Glutamatergic neuron (in vitro differentiated cells): ENCODE data around the gene VPS45. TPM values are rescaled to one million over a fixed set of nuclear protein-coding genes. Genes with fewer than 3 reads are reported as not detected.

ENCODE experiments used
- DNase-seq: peaks from one replicate; pipeline ENCODE4 v3.0.0; 2022
- H3K27ac Mint-ChIP-seq: one replicate; pipeline ENCODE4 v1.8.0; 2020; ENCODE audit warnings: mild to moderate bottlenecking, mixed read lengths, inconsistent platforms; ENCODE audit not compliant: unreplicated experiment
- H3K27me3 Mint-ChIP-seq: one replicate; pipeline ENCODE4 v1.8.0; 2020; ENCODE audit warnings: mild to moderate bottlenecking, moderate library complexity, mixed read lengths, inconsistent platforms; ENCODE audit not compliant: unreplicated experiment
- H3K36me3 Mint-ChIP-seq: one replicate; pipeline ENCODE4 v1.8.0; 2020; ENCODE audit warnings: mild to moderate bottlenecking, mixed read lengths, inconsistent platforms; ENCODE audit not compliant: unreplicated experiment
- H3K4me1 Mint-ChIP-seq: one replicate; pipeline ENCODE4 v1.8.0; 2020; ENCODE audit warnings: mild to moderate bottlenecking, low read depth, mixed read lengths, inconsistent platforms; ENCODE audit not compliant: unreplicated experiment
- H3K4me3 Mint-ChIP-seq: one replicate; pipeline ENCODE4 v1.8.0; 2020; ENCODE audit warnings: mild to moderate bottlenecking, mixed read lengths, inconsistent platforms; ENCODE audit not compliant: unreplicated experiment
- H3K9me3 Mint-ChIP-seq: one replicate; pipeline ENCODE4 v1.8.0; 2020; ENCODE audit warnings: mild to moderate bottlenecking, moderate library complexity, mixed read lengths, inconsistent platforms; ENCODE audit not compliant: unreplicated experiment
- total RNA-seq: library from RNA; stranded (reverse); fragmentation: NEBNext Ultra II Directional; extraction: Animal tissue kit (Norgen Biotek cat#: 25700); gene quantifications from one replicate; pipeline ENCODE4 v1.2.1, GENCODE V29; 2021; ENCODE audit not compliant: unreplicated experiment
- TF ChIP-seq, protein P1 (sequence below): fragments of 200-600 bp; sonication (generic); IDR thresholded peaks from one replicate; pipeline ENCODE4 v1.5.0; 2021; ENCODE audit not compliant: partially characterized antibody, unreplicated experiment

VPS45 gene
- total RNA-seq, 1 donor from 2014 or later: 60.0 TPM

DNA sequence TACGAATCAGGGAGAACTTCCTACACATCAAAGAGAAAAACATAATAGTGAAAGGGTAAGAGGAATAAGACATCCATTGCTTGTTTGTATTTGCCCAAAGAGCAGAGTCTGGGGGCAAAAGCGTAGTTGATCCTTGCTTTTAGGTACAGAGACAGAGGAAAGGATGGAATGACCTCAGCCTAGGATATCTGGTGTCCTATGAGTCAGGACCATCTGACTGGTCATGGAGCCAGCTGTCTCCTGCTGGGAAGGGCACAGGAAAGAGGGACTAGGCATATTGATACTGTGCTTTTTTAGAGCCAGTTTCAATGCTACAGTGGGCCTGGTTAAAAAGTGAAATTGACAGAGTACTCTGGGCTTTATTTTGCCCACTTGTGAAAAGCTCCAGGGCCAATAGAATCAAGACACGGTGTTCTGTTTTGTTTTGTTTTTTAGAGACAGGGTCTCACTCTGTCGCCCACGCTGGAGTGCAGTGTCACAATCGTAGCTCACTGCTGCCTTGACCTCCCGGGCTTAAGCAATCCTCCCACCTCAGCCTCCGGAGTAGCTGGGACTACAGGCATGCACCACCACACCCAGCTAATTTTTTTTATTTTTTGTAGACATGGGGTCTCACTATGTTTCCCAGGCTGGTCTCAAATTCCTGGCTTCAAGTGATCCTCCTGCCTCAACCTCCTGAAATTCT is 85.3 kb downstream of the VPS45 start:
- peak overlapping the region; percentile 88 for H3K27ac Mint-ChIP-seq
- TF ChIP-seq, protein P1, sequence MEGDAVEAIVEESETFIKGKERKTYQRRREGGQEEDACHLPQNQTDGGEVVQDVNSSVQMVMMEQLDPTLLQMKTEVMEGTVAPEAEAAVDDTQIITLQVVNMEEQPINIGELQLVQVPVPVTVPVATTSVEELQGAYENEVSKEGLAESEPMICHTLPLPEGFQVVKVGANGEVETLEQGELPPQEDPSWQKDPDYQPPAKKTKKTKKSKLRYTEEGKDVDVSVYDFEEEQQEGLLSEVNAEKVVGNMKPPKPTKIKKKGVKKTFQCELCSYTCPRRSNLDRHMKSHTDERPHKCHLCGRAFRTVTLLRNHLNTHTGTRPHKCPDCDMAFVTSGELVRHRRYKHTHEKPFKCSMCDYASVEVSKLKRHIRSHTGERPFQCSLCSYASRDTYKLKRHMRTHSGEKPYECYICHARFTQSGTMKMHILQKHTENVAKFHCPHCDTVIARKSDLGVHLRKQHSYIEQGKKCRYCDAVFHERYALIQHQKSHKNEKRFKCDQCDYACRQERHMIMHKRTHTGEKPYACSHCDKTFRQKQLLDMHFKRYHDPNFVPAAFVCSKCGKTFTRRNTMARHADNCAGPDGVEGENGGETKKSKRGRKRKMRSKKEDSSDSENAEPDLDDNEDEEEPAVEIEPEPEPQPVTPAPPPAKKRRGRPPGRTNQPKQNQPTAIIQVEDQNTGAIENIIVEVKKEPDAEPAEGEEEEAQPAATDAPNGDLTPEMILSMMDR: no peak
- H3K36me3 Mint-ChIP-seq: peaks cover 17% of the 10 kb centered on the region
- peak overlapping the region; percentile 88 for H3K4me3 Mint-ChIP-seq
- peaks cover 13% of the 10 kb centered on the region for H3K27me3 Mint-ChIP-seq
- DNase-seq: peak; percentile 37
- peaks cover 22% of the 10 kb centered on the region for H3K4me1 Mint-ChIP-seq
- H3K9me3 Mint-ChIP-seq: peaks cover 26% of the 10 kb centered on the region

DNA sequence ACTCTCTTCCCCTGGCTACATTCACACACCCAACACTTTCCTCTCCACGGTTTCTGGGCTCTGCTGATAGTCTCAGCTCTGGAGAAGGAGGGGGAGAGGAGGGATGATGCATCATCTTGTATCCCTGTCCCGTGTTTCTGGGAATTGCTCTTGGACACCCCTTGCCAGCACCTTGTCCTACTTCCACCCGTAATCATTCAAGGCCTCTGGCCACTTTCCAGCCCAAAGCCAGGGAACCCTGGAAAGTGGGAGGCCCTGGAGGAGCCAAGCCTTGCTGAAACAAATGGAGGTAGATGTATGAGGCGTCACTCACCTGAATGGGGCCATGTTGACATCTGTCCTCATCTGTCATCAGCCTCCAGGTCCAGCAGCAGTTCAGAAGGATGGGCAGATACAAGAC is 86.6 kb downstream of the VPS45 start:
- Mint-ChIP-seq H3K27ac (peak overlapping the region; percentile 76), H3K27me3 (peaks cover 15% of the 10 kb centered on the region), H3K36me3 (peaks cover 21% of the 10 kb centered on the region), H3K4me1 (peaks cover 24% of the 10 kb centered on the region), H3K4me3 (peak overlapping the region; percentile 88), H3K9me3 (peaks cover 21% of the 10 kb centered on the region)
- no peak for DNase-seq
- TF ChIP-seq, protein P1: no peak

GRCh38 chr1:150155413-150156071 is 88.0 kb downstream of the VPS45 start:
- TF ChIP-seq, protein P1: no peak
- Mint-ChIP-seq H3K4me3 (no peak overlapping the region), H3K4me1 (peaks cover 26% of the 10 kb centered on the region)

GRCh38 chr1:150156868-150157603 is 89.5 kb downstream of the VPS45 start:
- H3K4me3 Mint-ChIP-seq: peak overlapping the region; percentile 20
- H3K27me3 Mint-ChIP-seq: peaks cover 9% of the 10 kb centered on the region
- peaks cover 21% of the 10 kb centered on the region for H3K36me3 Mint-ChIP-seq
- peaks cover 37% of the 10 kb centered on the region for H3K4me1 Mint-ChIP-seq
- peaks cover 17% of the 10 kb centered on the region for H3K9me3 Mint-ChIP-seq
- TF ChIP-seq, protein P1: no peak
- no peak for DNase-seq
- peak overlapping the region; percentile 22 for H3K27ac Mint-ChIP-seq

More at GRCh38 chr1:150155413-150156071, 88.0 kb downstream of the VPS45 start:
- no peak for DNase-seq
- Mint-ChIP-seq H3K27ac (peak overlapping the region; percentile 48), H3K36me3 (peaks cover 21% of the 10 kb centered on the region), H3K9me3 (peaks cover 18% of the 10 kb centered on the region), H3K27me3 (peaks cover 16% of the 10 kb centered on the region)
